ENCODE data around the gene PHEX. TPM values are rescaled to one million over a fixed set of nuclear protein-coding genes. Genes with fewer than 3 reads are reported as not detected.

PHEX gene
- total and polyA plus RNA-seq, 4 experiments from 2014 or later: 0.25 to 0.98 (median 0.37) TPM

GRCh38 chrX:22037911-22038537 lies 5.9 kb downstream of the PHEX start:
- Mint-ChIP-seq H3K4me1 (no peaks in the 10 kb centered on the region), H3K36me3 (no peaks in the 10 kb centered on the region), H3K9me3 (no peaks in the 10 kb centered on the region), H3K27ac (peak overlapping the region in 1 of 7 donors; percentile 42), H3K27me3 (peaks cover 0 to 3% of the 10 kb centered on the region in 2 donors), H3K4me3 (peak overlapping the region in 4 of 8 donors; percentile 15 to 39 (median 26))
- CTCF ChIA-PET (ENCODE audit: partially characterized antibody): interaction anchor here (1.8 kb wide), 1 partner anchor 53 kb away, joined by 7 read pairs; no protein-coding TSS in a partner anchor
- H3K27me3 ChIP-seq (ENCODE audit: insufficient read depth, low read length): no peaks in the 10 kb centered on the region
- no peak overlapping the region for H3K4me3 ChIP-seq (ENCODE audit: low read length in 2 of 2)
- no peak overlapping the region for H3K27ac ChIP-seq (ENCODE audit: low read depth, low read length)
- H3K36me3 ChIP-seq (ENCODE audit: insufficient read depth, low read length): no peaks in the 10 kb centered on the region
- intact Hi-C loops (cut with micrococcal nuclease): no loop called here
- H3K4me1 ChIP-seq (ENCODE audit: insufficient read depth, low read length): no peaks in the 10 kb centered on the region
- POLR2A ChIA-PET (ENCODE audit: partially characterized antibody): no interaction called here
- DNase-seq: no peak
- no peaks in the 10 kb centered on the region for H3K9me3 ChIP-seq (ENCODE audit: control insufficient read depth in 1 of 2, low read length in 2 of 2)

GRCh38 chrX:22039541-22039940 lies 7.4 kb downstream of the PHEX start:
- H3K36me3 Mint-ChIP-seq: no peaks in the 10 kb centered on the region

GRCh38 chrX:22040184-22040583 lies 8.1 kb downstream of the PHEX start:
- H3K4me3 ChIP-seq (ENCODE audit: low read length in 2 of 2): no peak overlapping the region
- Mint-ChIP-seq H3K27ac (no peak overlapping the region), H3K4me3 (peak overlapping the region in 1 of 8 donors; percentile 3), H3K9me3 (no peaks in the 10 kb centered on the region), H3K36me3 (no peaks in the 10 kb centered on the region), H3K27me3 (peaks cover 0 to 3% of the 10 kb centered on the region in 2 donors), H3K4me1 (no peaks in the 10 kb centered on the region)
- H3K27ac ChIP-seq (ENCODE audit: low read depth, low read length): no peak overlapping the region
- ChIA-PET CTCF (ENCODE audit: partially characterized antibody) (no interaction called here), POLR2A (ENCODE audit: partially characterized antibody) (no interaction called here)
- no peak for DNase-seq
- no peaks in the 10 kb centered on the region for H3K9me3 ChIP-seq (ENCODE audit: control insufficient read depth in 1 of 2, low read length in 2 of 2)
- H3K27me3 ChIP-seq (ENCODE audit: insufficient read depth, low read length): no peaks in the 10 kb centered on the region
- no peaks in the 10 kb centered on the region for H3K4me1 ChIP-seq (ENCODE audit: insufficient read depth, low read length)
- intact Hi-C loops (cut with micrococcal nuclease): no loop called here
- H3K36me3 ChIP-seq (ENCODE audit: insufficient read depth, low read length): no peaks in the 10 kb centered on the region

More at GRCh38 chrX:22039541-22039940, 7.4 kb downstream of the PHEX start:
- DNase-seq: no peak
- Histone ChIP-seq H3K27ac (ENCODE audit: low read depth, low read length) (no peak overlapping the region), H3K9me3 (ENCODE audit: control insufficient read depth in 1 of 2, low read length in 2 of 2) (no peaks in the 10 kb centered on the region), H3K27me3 (ENCODE audit: insufficient read depth, low read length) (no peaks in the 10 kb centered on the region), H3K36me3 (ENCODE audit: insufficient read depth, low read length) (no peaks in the 10 kb centered on the region), H3K4me3 (ENCODE audit: low read length in 2 of 2) (no peak overlapping the region), H3K4me1 (ENCODE audit: insufficient read depth, low read length) (no peaks in the 10 kb centered on the region)
- ChIA-PET POLR2A (ENCODE audit: partially characterized antibody) (no interaction called here), CTCF (ENCODE audit: partially characterized antibody) (no interaction called here)
- H3K4me3 Mint-ChIP-seq: no peak overlapping the region
- peaks cover 0 to 3% of the 10 kb centered on the region in 2 donors for H3K27me3 Mint-ChIP-seq
- no peaks in the 10 kb centered on the region for H3K9me3 Mint-ChIP-seq
- intact Hi-C loops (cut with micrococcal nuclease): no loop called here
- no peaks in the 10 kb centered on the region for H3K4me1 Mint-ChIP-seq
- no peak overlapping the region for H3K27ac Mint-ChIP-seq

- Mint-ChIP-seq H3K4me3 (no peak overlapping the region), H3K27ac (peak overlapping the region in 1 of 7 donors; percentile 19), H3K9me3 (no peaks in the 10 kb centered on the region), H3K4me1 (no peaks in the 10 kb centered on the region), H3K36me3 (no peaks in the 10 kb centered on the region), H3K27me3 (peaks cover 0 to 3% of the 10 kb centered on the region in 2 donors)
- Histone ChIP-seq H3K9me3 (ENCODE audit: control insufficient read depth in 1 of 2, low read length in 2 of 2) (no peaks in the 10 kb centered on the region), H3K4me1 (ENCODE audit: insufficient read depth, low read length) (no peaks in the 10 kb centered on the region), H3K36me3 (ENCODE audit: insufficient read depth, low read length) (no peaks in the 10 kb centered on the region), H3K27me3 (ENCODE audit: insufficient read depth, low read length) (no peaks in the 10 kb centered on the region), H3K4me3 (ENCODE audit: low read length in 2 of 2) (no peak overlapping the region), H3K27ac (ENCODE audit: low read depth, low read length) (no peak overlapping the region)
- DNase-seq: no peak
- POLR2A ChIA-PET (ENCODE audit: partially characterized antibody): no interaction called here
- CTCF ChIA-PET (ENCODE audit: partially characterized antibody): no interaction called here
- intact Hi-C loops (cut with micrococcal nuclease): no loop called here
Measured at GRCh38 chrX:22041907-22042530, 9.9 kb downstream of the PHEX start.

- Histone ChIP-seq H3K27me3 (ENCODE audit: insufficient read depth, low read length) (no peaks in the 10 kb centered on the region), H3K4me1 (ENCODE audit: insufficient read depth, low read length) (no peaks in the 10 kb centered on the region), H3K27ac (ENCODE audit: low read depth, low read length) (no peak overlapping the region), H3K9me3 (ENCODE audit: control insufficient read depth in 1 of 2, low read length in 2 of 2) (no peaks in the 10 kb centered on the region), H3K36me3 (ENCODE audit: insufficient read depth, low read length) (no peaks in the 10 kb centered on the region), H3K4me3 (ENCODE audit: low read length in 2 of 2) (no peak overlapping the region)
- POLR2A ChIA-PET (ENCODE audit: partially characterized antibody): no interaction called here
- intact Hi-C loops (cut with micrococcal nuclease): no loop called here
- Mint-ChIP-seq H3K4me3 (no peak overlapping the region), H3K36me3 (no peaks in the 10 kb centered on the region), H3K9me3 (no peaks in the 10 kb centered on the region), H3K27me3 (no peaks in the 10 kb centered on the region), H3K4me1 (no peaks in the 10 kb centered on the region), H3K27ac (no peak overlapping the region)
- no peak for DNase-seq
- CTCF ChIA-PET (ENCODE audit: partially characterized antibody): no interaction called here
Measured at GRCh38 chrX:22043872-22044271, 11.7 kb downstream of the PHEX start.

GRCh38 chrX:22047468-22047867 lies 15.3 kb downstream of the PHEX start:
- H3K4me3 Mint-ChIP-seq: no peak overlapping the region
- H3K9me3 Mint-ChIP-seq: no peaks in the 10 kb centered on the region
- no peaks in the 10 kb centered on the region for H3K4me1 Mint-ChIP-seq
- Histone ChIP-seq H3K27me3 (ENCODE audit: insufficient read depth, low read length) (no peaks in the 10 kb centered on the region), H3K9me3 (ENCODE audit: control insufficient read depth in 1 of 2, low read length in 2 of 2) (no peaks in the 10 kb centered on the region), H3K27ac (ENCODE audit: low read depth, low read length) (no peak overlapping the region), H3K36me3 (ENCODE audit: insufficient read depth, low read length) (no peaks in the 10 kb centered on the region), H3K4me3 (ENCODE audit: low read length in 2 of 2) (no peak overlapping the region), H3K4me1 (ENCODE audit: insufficient read depth, low read length) (no peaks in the 10 kb centered on the region)
- ChIA-PET CTCF (ENCODE audit: partially characterized antibody) (no interaction called here), POLR2A (ENCODE audit: partially characterized antibody) (no interaction called here)
- no peaks in the 10 kb centered on the region for H3K27me3 Mint-ChIP-seq
- no peak for DNase-seq
- intact Hi-C loops (cut with micrococcal nuclease): no loop called here
- no peak overlapping the region for H3K27ac Mint-ChIP-seq
- H3K36me3 Mint-ChIP-seq: no peaks in the 10 kb centered on the region

GRCh38 chrX:22053481-22053880 lies 21.4 kb downstream of the PHEX start:
- no peaks in the 10 kb centered on the region for H3K27me3 Mint-ChIP-seq
- H3K36me3 Mint-ChIP-seq: no peaks in the 10 kb centered on the region
- intact Hi-C loops (cut with micrococcal nuclease): no loop called here
- no peak overlapping the region for H3K27ac Mint-ChIP-seq
- no peak for DNase-seq
- CTCF ChIA-PET (ENCODE audit: partially characterized antibody): no interaction called here
- no peaks in the 10 kb centered on the region for H3K4me1 Mint-ChIP-seq
- H3K27me3 ChIP-seq (ENCODE audit: insufficient read depth, low read length): no peaks in the 10 kb centered on the region
- no peaks in the 10 kb centered on the region for H3K9me3 ChIP-seq (ENCODE audit: control insufficient read depth in 1 of 2, low read length in 2 of 2)
- no peaks in the 10 kb centered on the region for H3K4me1 ChIP-seq (ENCODE audit: insufficient read depth, low read length)
- H3K27ac ChIP-seq (ENCODE audit: low read depth, low read length): no peak overlapping the region
- POLR2A ChIA-PET (ENCODE audit: partially characterized antibody): no interaction called here
- H3K9me3 Mint-ChIP-seq: no peaks in the 10 kb centered on the region
- no peak overlapping the region for H3K4me3 Mint-ChIP-seq
- no peaks in the 10 kb centered on the region for H3K36me3 ChIP-seq (ENCODE audit: insufficient read depth, low read length)
- no peak overlapping the region for H3K4me3 ChIP-seq (ENCODE audit: low read length in 2 of 2)

Measured in CD4-positive, alpha-beta memory T cell (primary cell).